ENCODE data around the gene ORC3. TPM values are rescaled to one million over a fixed set of nuclear protein-coding genes. Genes with fewer than 3 reads are reported as not detected.
"Not testable (repeated sequence)": the region's sequence is repeated elsewhere in the genome, so short reads cannot be mapped to it uniquely, and the experiment has no call there.

Gene ORC3
- total RNA-seq, 1 experiment from 2014 or later, result 33.8 TPM

DNA sequence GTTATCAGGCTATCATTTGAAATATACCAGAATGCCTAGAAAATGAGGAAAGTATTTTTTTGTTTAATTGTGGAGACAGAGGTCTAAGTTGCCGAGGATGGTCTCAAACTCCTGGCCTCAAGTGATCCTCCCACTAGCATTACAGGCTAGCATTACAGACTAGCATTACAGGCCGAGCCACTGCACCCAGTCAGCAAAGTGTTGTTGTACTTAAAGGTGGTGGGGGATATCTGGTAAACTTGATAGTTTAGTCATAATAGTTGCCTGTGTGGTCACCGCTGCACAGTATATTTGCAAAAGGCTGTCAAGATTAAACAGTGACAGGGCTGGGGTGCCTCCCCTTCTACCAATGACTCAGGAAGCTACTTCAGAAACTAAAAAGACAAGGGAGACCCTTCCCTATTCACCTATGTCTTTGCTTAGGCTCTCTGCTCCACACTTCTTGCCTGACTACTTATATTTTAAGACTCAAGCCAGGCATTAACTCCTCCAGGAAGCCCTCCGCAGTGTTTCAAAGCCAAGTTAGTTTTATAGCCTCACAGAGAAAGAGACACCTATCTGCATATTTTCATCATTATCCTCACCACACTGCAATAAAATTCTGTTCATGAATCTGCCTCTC is 115.2 kb downstream of the ORC3 start:
- peaks cover 13% of the 10 kb centered on the region for H3K36me3 Mint-ChIP-seq (ENCODE audit: insufficient read depth, unreplicated experiment)
- intact Hi-C loops (cut with micrococcal nuclease; ENCODE audit: unreplicated experiment), result no loop called here
- Histone ChIP-seq H3K9me3 (no peaks in the 10 kb centered on the region), H3K27me3 (replicated peaks; ENCODE audit: control insufficient read depth, insufficient read depth, low read length) (no peaks in the 10 kb centered on the region), H3K36me3 (ENCODE audit: control insufficient read depth, insufficient read depth, low read length) (no peaks in the 10 kb centered on the region), H3K4me1 (peaks cover 9% of the 10 kb centered on the region), H3K4me3 (ENCODE audit: low read depth, low read length) (no peak overlapping the region)
- ChIA-PET CTCF (no interaction called here), POLR2A (interaction anchor here (0.7 kb wide), 1 partner anchor 116 kb away, joined by 3 read pairs; the partner anchor contains the start of gene RARS2)
- DNase-seq, result peak in 1 of 2 experiments; percentile 37
- H3K4me1 Mint-ChIP-seq (ENCODE audit: low read depth, unreplicated experiment), result peaks cover 9% of the 10 kb centered on the region
- peak overlapping the region; percentile 79 for H3K27ac Mint-ChIP-seq (ENCODE audit: unreplicated experiment)
- no peaks in the 10 kb centered on the region for H3K9me3 Mint-ChIP-seq (ENCODE audit: unreplicated experiment)
- no peak overlapping the region for H3K4me3 Mint-ChIP-seq (ENCODE audit: unreplicated experiment)
- BruUV-seq (replicated peaks), result no TSS peak
- TF ChIP-seq, protein P1, sequence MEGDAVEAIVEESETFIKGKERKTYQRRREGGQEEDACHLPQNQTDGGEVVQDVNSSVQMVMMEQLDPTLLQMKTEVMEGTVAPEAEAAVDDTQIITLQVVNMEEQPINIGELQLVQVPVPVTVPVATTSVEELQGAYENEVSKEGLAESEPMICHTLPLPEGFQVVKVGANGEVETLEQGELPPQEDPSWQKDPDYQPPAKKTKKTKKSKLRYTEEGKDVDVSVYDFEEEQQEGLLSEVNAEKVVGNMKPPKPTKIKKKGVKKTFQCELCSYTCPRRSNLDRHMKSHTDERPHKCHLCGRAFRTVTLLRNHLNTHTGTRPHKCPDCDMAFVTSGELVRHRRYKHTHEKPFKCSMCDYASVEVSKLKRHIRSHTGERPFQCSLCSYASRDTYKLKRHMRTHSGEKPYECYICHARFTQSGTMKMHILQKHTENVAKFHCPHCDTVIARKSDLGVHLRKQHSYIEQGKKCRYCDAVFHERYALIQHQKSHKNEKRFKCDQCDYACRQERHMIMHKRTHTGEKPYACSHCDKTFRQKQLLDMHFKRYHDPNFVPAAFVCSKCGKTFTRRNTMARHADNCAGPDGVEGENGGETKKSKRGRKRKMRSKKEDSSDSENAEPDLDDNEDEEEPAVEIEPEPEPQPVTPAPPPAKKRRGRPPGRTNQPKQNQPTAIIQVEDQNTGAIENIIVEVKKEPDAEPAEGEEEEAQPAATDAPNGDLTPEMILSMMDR (IDR thresholded peaks at IDR 0.05; ENCODE audit: insufficient read depth in 1 of 2, low read depth in 1 of 2, low read length in 1 of 2, severe bottlenecking in 1 of 2, unreplicated experiment in 1 of 2), result no peak
- H3K27me3 Mint-ChIP-seq (ENCODE audit: insufficient read depth, unreplicated experiment), result no peaks in the 10 kb centered on the region

DNA sequence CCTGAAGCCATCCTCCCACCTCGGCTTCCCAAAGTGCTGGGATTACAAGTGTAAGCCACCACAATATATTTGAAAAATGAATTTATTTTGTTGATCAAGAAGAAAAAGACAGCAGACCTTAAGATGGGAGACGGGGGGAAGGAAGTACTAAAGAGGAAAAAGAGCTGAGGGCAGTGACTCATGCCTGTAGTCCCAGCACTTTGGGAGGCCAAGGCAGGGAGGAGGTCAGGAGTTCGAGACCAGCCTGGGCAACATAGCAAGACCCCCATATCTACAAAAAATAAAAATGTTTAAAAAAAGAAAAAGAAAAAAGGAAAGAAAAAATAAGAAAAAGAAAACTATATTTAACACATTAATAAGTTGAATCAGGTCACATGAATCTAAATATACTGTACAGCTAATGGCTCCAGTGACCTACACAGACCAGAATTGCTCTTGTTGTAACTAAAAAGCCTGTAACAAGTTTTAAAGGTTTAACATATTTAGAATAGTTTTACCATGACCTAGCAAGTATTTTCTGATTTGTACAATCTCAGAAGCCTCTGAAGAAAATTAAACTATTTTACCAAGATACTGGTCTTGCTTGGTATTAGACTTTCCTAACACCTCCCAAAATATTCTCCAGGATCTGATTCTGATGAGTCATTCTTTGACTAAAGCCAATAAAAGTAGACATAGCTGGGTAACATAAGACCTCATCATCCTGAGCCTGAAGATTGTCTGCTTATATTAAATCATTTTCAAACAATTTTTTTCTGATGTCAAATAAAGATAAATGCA is 116.4 kb downstream of the ORC3 start:
- DNase-seq, result no peak
- POLR2A ChIA-PET, result no interaction called here
- Mint-ChIP-seq H3K36me3 (ENCODE audit: insufficient read depth, unreplicated experiment) (peaks cover 6% of the 10 kb centered on the region), H3K27me3 (ENCODE audit: insufficient read depth, unreplicated experiment) (no peaks in the 10 kb centered on the region), H3K4me3 (ENCODE audit: unreplicated experiment) (no peak overlapping the region), H3K27ac (ENCODE audit: unreplicated experiment) (peak overlapping the region; percentile 79), H3K4me1 (ENCODE audit: low read depth, unreplicated experiment) (peaks cover 9% of the 10 kb centered on the region), H3K9me3 (ENCODE audit: unreplicated experiment) (no peaks in the 10 kb centered on the region)
- Histone ChIP-seq H3K4me1 (peaks cover 9% of the 10 kb centered on the region), H3K27me3 (replicated peaks; ENCODE audit: control insufficient read depth, insufficient read depth, low read length) (no peaks in the 10 kb centered on the region), H3K9me3 (no peaks in the 10 kb centered on the region), H3K36me3 (ENCODE audit: control insufficient read depth, insufficient read depth, low read length) (no peaks in the 10 kb centered on the region), H3K4me3 (ENCODE audit: low read depth, low read length) (no peak overlapping the region)
- CTCF ChIA-PET, result interaction anchor here (0.6 kb wide), 1 partner anchor 27 kb away, joined by 4 read pairs; no protein-coding TSS in a partner anchor
- intact Hi-C loops (cut with micrococcal nuclease; ENCODE audit: unreplicated experiment), result no loop called here
- TF ChIP-seq, protein P1 (IDR thresholded peaks at IDR 0.05; ENCODE audit: insufficient read depth in 1 of 2, low read depth in 1 of 2, low read length in 1 of 2, severe bottlenecking in 1 of 2, unreplicated experiment in 1 of 2), result no peak
- BruUV-seq (replicated peaks), result no TSS peak

DNA sequence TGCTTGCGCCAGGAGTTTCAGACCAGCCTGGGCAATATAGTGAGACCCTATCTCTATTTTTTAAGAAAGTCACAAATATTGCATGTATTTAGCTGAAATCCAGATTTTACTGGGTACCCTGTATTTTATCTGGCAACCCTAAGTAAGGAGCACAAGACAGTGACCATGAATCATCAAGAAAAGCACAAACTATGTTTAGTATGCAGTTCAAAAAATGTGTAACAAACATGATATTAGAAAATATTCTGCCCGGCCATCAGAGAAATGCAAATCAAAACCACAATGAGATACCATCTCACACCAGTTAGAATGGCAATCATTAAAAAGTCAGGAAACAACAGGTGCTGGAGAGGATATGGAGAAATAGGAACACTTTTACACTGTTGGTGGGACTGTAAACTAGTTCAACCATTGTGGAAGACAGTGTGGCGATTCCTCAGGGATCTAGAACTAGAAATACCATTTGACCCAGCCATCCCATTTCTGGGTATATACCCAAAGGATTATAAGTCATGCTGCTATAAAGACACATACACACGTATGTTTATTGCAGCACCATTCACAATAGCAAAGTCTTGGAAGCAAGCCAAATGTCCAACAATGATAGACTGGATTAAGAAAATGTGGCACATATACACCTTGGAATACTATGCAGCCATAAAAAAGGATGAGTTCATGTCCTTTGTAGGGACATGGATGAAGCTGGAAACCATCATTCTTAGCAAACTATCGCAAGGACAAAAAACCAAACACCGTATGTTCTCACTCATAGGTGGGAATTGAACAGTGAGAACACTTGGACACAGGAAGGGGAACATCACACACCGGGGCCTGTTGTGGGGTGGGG is 118.9 kb downstream of the ORC3 start:
- H3K4me3 ChIP-seq (ENCODE audit: low read depth, low read length); H3K36me3 Mint-ChIP-seq (ENCODE audit: insufficient read depth, unreplicated experiment); H3K4me1 Mint-ChIP-seq (ENCODE audit: low read depth, unreplicated experiment); POLR2A ChIA-PET; H3K27me3 ChIP-seq (replicated peaks; ENCODE audit: control insufficient read depth, insufficient read depth, low read length); CTCF ChIA-PET; H3K4me3 Mint-ChIP-seq (ENCODE audit: unreplicated experiment); H3K36me3 ChIP-seq (ENCODE audit: control insufficient read depth, insufficient read depth, low read length); H3K9me3 ChIP-seq; H3K27ac Mint-ChIP-seq (ENCODE audit: unreplicated experiment); DNase-seq; H3K4me1 ChIP-seq; intact Hi-C loops (cut with micrococcal nuclease; ENCODE audit: unreplicated experiment); H3K27me3 Mint-ChIP-seq (ENCODE audit: insufficient read depth, unreplicated experiment); BruUV-seq (replicated peaks); H3K9me3 Mint-ChIP-seq (ENCODE audit: unreplicated experiment): not testable (repeated sequence)

All from Caco-2 (cell line).